SU-DHL-6 (cell line): ENCODE results near the gene ZNF22.

Experiments
- H2AFZ ChIP-seq: fragments of 200-600 bp; sonication (generic); 2 replicates; pipeline ENCODE4 v1.6.1; 2014; ENCODE audit warnings: low read depth, mild to moderate bottlenecking, moderate library complexity, mixed read lengths, antibody characterized with exemption, low read length; ENCODE audit not compliant: severe bottlenecking
- H3F3A ChIP-seq: fragments of 200-600 bp; shearing (Covaris generic); 2 replicates; pipeline ENCODE4 v1.6.0; 2016; ENCODE audit warnings: antibody characterized with exemption, mild to moderate bottlenecking; ENCODE audit not compliant: insufficient read depth
- H3K27ac ChIP-seq: fragments of 200-600 bp; sonication (generic); 2 replicates; pipeline ENCODE4 v1.5.1; 2016; ENCODE audit warnings: low read depth, mild to moderate bottlenecking, low read length, moderate library complexity, mixed read lengths
- H3K27me3 ChIP-seq: fragments of 200-600 bp; sonication (generic), shearing (Covaris generic); 2 replicates; pipeline ENCODE4 v1.6.0; 2014; ENCODE audit warnings: mild to moderate bottlenecking, low read length
- H3K36me3 ChIP-seq: fragments of 200-600 bp; sonication (generic); 2 replicates; pipeline ENCODE4 v1.6.1; 2014; ENCODE audit warnings: mild to moderate bottlenecking, low read length, mixed read lengths
- H3K4me2 ChIP-seq: fragments of 300-600, 200-600 bp; shearing (Covaris generic), sonication (generic); 2 replicates; pipeline ENCODE4 v1.6.0; 2014; ENCODE audit warnings: low read length, low read depth, mild to moderate bottlenecking; ENCODE audit not compliant: poor library complexity, severe bottlenecking
- H3K4me3 ChIP-seq: fragments of 200-600 bp; sonication (generic); 2 replicates; pipeline ENCODE4 v1.5.1; 2014; ENCODE audit warnings: antibody characterized with exemption, low read length, mild to moderate bottlenecking, mixed read lengths; ENCODE audit not compliant: insufficient read depth, poor library complexity, severe bottlenecking
- H3K79me2 ChIP-seq: fragments of 200-600 bp; sonication (generic); 2 replicates; pipeline ENCODE4 v1.6.1; 2014; ENCODE audit warnings: mild to moderate bottlenecking, low read length, moderate library complexity; ENCODE audit not compliant: insufficient read depth
- H3K9ac ChIP-seq: fragments of 200-600 bp; sonication (generic); 2 replicates; pipeline ENCODE4 v1.7.0; 2014; ENCODE audit warnings: mild to moderate bottlenecking, low read length
- H3K9me2 ChIP-seq: fragments of 200-600 bp; sonication (generic); replicated peaks from 2 replicates; pipeline ENCODE4 v1.6.1; 2014; ENCODE audit warnings: low read length; ENCODE audit not compliant: insufficient read depth
- H3K9me3 ChIP-seq: fragments of 200-600 bp; sonication (generic); 2 replicates; pipeline ENCODE4 v1.6.1; 2014; ENCODE audit warnings: low read length, mixed read lengths; ENCODE audit not compliant: insufficient read depth
- H4K20me1 ChIP-seq: fragments of 200-600 bp; sonication (generic); 2 replicates; pipeline ENCODE4 v1.6.1; 2014; ENCODE audit warnings: low read depth, mild to moderate bottlenecking, antibody characterized with exemption, low read length, moderate library complexity, mixed read lengths
- CTCF ChIP-seq: fragments of 200-600 bp; sonication (generic); IDR thresholded peaks from one replicate; pipeline ENCODE4 v1.5.1; 2017; ENCODE audit warnings: antibody characterized with exemption, mild to moderate bottlenecking, low read length, moderate library complexity; ENCODE audit not compliant: insufficient read depth, poor library complexity, severe bottlenecking
- EZH2phosphoT487 ChIP-seq: fragments of 200-600 bp; sonication (generic), shearing (Covaris generic); conservative IDR thresholded peaks from 2 replicates; pipeline ENCODE4 v1.6.1; 2018; ENCODE audit warnings: mild to moderate bottlenecking, antibody characterized with exemption, low read length, moderate library complexity, mixed read lengths

The ZNF22 gene

DNA sequence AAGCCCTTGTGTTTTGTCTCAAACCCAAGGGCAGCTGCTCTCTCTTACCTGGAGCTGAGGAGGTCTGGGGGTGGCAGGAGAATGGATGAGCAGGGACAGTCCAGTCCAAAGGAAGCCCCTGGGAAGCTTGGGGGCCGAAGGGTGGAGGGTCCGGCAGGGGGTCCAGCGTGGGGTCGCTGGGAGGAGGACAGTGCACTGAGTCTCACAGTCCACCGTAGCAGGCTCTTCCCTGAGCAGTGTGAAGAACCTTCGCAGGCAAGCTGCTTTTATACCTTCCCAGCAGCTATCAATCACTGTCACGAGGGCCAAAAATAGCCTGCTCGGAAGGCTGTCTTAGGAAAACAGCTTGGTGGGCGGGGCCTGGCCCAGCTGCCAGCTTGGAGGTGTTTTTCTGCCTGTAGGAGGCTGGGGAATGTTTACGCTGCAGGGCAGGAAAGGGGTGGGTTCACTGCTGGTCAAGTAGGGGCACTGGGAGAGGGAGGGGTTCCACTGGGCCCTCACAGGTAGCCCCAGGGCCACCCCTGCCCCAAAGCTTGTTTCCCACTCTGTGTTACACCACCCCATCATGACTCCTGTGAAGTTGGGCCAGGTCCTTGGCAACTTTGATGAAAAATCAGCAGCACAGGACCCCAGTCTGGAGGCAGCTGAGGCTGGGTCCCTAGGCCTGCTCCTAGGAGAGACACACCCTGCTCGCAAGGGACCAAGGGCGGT lies 22.0 kb upstream of the ZNF22 start, which contains the start of gene DEPP1:
DEPP1 (minus strand) TSS at position 240 of the 711 bp plus-strand sequence. CDS start 779 bp downstream, outside the sequence.
- Histone ChIP-seq H3K79me2 (no peaks in the 10 kb centered on the region), H3F3A (no peaks in the 10 kb centered on the region), H3K9ac (no peak within 1 kb of the TSS), H3K4me2 (no peak within 1 kb of the TSS), H3K9me2 (no peaks in the 10 kb centered on the region), H3K4me3 (no peak within 1 kb of the TSS), H3K36me3 (no peaks in the 10 kb centered on the region), H3K9me3 (no peaks in the 10 kb centered on the region), H3K27me3 (no peaks in the 10 kb centered on the region), H3K27ac (no peak within 1 kb of the TSS), H2AFZ (no peak within 1 kb of the TSS), H4K20me1 (no peaks in the 10 kb centered on the region)
- TF ChIP-seq EZH2phosphoT487 (no peak), CTCF (no peak)

GRCh38 chr10:44979281-44980191 lies 21.2 kb upstream of the ZNF22 start:
- TF ChIP-seq EZH2phosphoT487 = no peak
- TF ChIP-seq CTCF = no peak
- Histone ChIP-seq H3K27ac (no peak overlapping the region), H3K9ac (no peak overlapping the region), H3F3A (no peaks in the 10 kb centered on the region), H3K4me3 (no peak overlapping the region), H3K27me3 (no peaks in the 10 kb centered on the region), H3K79me2 (no peaks in the 10 kb centered on the region), H3K9me2 (no peaks in the 10 kb centered on the region), H3K36me3 (no peaks in the 10 kb centered on the region), H3K4me2 (no peak overlapping the region), H2AFZ (no peak overlapping the region), H3K9me3 (no peaks in the 10 kb centered on the region), H4K20me1 (no peaks in the 10 kb centered on the region)

- Histone ChIP-seq H2AFZ (no peak overlapping the region), H3K9ac (no peak overlapping the region), H3K9me3 (no peaks in the 10 kb centered on the region), H3F3A (no peaks in the 10 kb centered on the region), H3K4me3 (no peak overlapping the region), H3K4me2 (no peak overlapping the region), H3K36me3 (no peaks in the 10 kb centered on the region), H3K27me3 (no peaks in the 10 kb centered on the region), H4K20me1 (no peaks in the 10 kb centered on the region), H3K79me2 (no peaks in the 10 kb centered on the region), H3K9me2 (no peaks in the 10 kb centered on the region), H3K27ac (no peak overlapping the region)
- no peak for TF ChIP-seq EZH2phosphoT487
- no peak for TF ChIP-seq CTCF
These were observed 20.2 kb upstream of the ZNF22 start for GRCh38 chr10:44980309-44981171.
